Spleen (tissue), 7 donors: ENCODE results near the gene NKG7.

Experiments used
- POLR2A ChIP-seq, 3 donors: fragments of 450-650 bp; IDR thresholded peaks; one replicate each; pipeline ENCODE4 v1.5.1; 2017; ENCODE audit warnings: antibody characterized with exemption in 3 of 3, mild to moderate bottlenecking in 1 of 3
- POLR2AphosphoS5 ChIP-seq, 3 donors: sonication (generic); formaldehyde crosslinking; IDR thresholded peaks; one replicate each; pipeline ENCODE4 v1.5.1; 2017; ENCODE audit warnings: antibody characterized with exemption in 3 of 3
- TF ChIP-seq, protein P1 (sequence below), 11 experiments: fragments of 200-600 bp in 7 of 11; fragments of 450-650 bp in 4 of 11; sonication (generic) in 4 of 11; IDR thresholded peaks in 8 of 11; conservative IDR thresholded peaks in 3 of 11; 1 replicate in 7 of 11; 2 replicates in 4 of 11; pipeline versions ENCODE4 v1.4.0 to v1.8.0; 2016 to 2021; ENCODE audit warnings: antibody characterized with exemption in 11 of 11, inconsistent platforms in 4 of 11, mild to moderate bottlenecking in 1 of 11
- donor health status: DM: no; HTN: no; CAD: no; lungs with moderate emphysema.
- donor health status: DM: no; HTN: no; CAD: no.
- donor health status: DM: no; HTN: no; CAD: no.

DNA sequence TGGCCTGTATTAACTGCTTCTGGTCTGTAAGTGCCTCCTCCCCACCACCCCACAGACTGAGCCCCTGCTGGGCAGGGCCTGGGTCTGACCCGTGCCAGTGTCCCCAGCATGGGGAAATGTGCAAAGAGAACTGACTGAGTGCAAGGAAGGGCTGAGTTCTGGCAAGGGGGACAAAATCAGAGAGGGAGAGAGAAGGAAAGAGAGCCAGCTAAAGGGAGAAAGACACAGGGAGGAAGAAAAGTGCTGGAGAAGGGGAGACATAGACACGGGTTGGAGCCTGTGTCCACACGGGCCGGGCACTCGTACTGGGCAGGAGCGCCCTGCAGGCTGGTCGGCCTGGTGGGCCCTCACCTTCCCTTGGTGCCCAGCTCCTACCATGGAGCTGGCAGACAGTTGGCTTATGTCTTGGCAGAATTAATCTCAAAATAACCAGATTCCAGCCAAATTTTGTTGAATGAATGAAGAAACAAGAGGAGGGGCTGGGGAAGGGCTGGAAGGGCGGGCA is 1.2 kb downstream of the NKG7 start:
- TF ChIP-seq, protein P1, sequence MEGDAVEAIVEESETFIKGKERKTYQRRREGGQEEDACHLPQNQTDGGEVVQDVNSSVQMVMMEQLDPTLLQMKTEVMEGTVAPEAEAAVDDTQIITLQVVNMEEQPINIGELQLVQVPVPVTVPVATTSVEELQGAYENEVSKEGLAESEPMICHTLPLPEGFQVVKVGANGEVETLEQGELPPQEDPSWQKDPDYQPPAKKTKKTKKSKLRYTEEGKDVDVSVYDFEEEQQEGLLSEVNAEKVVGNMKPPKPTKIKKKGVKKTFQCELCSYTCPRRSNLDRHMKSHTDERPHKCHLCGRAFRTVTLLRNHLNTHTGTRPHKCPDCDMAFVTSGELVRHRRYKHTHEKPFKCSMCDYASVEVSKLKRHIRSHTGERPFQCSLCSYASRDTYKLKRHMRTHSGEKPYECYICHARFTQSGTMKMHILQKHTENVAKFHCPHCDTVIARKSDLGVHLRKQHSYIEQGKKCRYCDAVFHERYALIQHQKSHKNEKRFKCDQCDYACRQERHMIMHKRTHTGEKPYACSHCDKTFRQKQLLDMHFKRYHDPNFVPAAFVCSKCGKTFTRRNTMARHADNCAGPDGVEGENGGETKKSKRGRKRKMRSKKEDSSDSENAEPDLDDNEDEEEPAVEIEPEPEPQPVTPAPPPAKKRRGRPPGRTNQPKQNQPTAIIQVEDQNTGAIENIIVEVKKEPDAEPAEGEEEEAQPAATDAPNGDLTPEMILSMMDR (IDR thresholded peaks at IDR 0.05 in 8 of 11, conservative IDR thresholded peaks at IDR 0.05 in 3 of 11): no peak
- no peak for TF ChIP-seq POLR2A (IDR thresholded peaks at IDR 0.05)
- no peak for TF ChIP-seq POLR2AphosphoS5 (IDR thresholded peaks at IDR 0.05)
